HCT116 (cell line): Measurements from ENCODE around the gene DDAH1. TPM values are rescaled to one million over a fixed set of nuclear protein-coding genes. Genes with fewer than 3 reads are reported as not detected.

ENCODE experiments used
- ATAC-seq: fragments of 200-7000 bp; cut with Tn5 transposase; 2 replicates; pipeline ENCODE4 v1.9.1; 2020; ENCODE audit warnings: mild to moderate bottlenecking, moderate library complexity
- BruUV-seq: library from RNA; stranded (reverse); fragments of 400-500 nt; replicated peaks from 2 replicates; lab custom pipeline; 2021; lab: Mats Ljungman, UMichigan
- CTCF ChIA-PET: fragments of 300-600 bp; sonication (Branson Sonifier 250); formaldehyde crosslinking; loops from one replicate; lab custom pipeline; 2021; ENCODE audit warnings: antibody characterized with exemption; lab: Charles Lee
- POLR2A ChIA-PET: fragments of 300-600, 350-600 bp; sonication (Branson Sonifier 250); formaldehyde crosslinking; loops from one replicate; lab custom pipeline; 2021; ENCODE audit warnings: antibody characterized with exemption; lab: Charles Lee
- RAD21 ChIA-PET, 2 experiments: fragments of 300-600 bp; sonication (Branson Sonifier 250); formaldehyde crosslinking; loops; one replicate each; lab custom pipeline; 2023; ENCODE audit warnings: low total read pairs in 2 of 2; ENCODE audit not compliant: uncharacterized antibody in 2 of 2, unreplicated experiment in 2 of 2, low non-redundant PET in 1 of 2; lab: Charles Lee
- DNase-seq: peaks from one replicate; pipeline ENCODE4 v3.0.0-alpha.2; 2010; ENCODE audit warnings: low read depth, low spot score
- H2AFZ ChIP-seq: fragments of 200-600 bp; shearing (Covaris generic), sonication (generic); 2 replicates; pipeline ENCODE4 v1.6.1; 2017; ENCODE audit warnings: low read depth, mixed run types, mixed read lengths, antibody characterized with exemption, low read length; ENCODE audit not compliant: poor library complexity, severe bottlenecking
- H3K27ac ChIP-seq: 2 replicates; pipeline ENCODE4 v1.5.1; 2012; ENCODE audit warnings: low read depth, low read length
- H3K27me3 ChIP-seq: fragments of 200-600 bp; sonication (generic); 2 replicates; pipeline ENCODE4 v1.6.1; 2016; ENCODE audit warnings: mixed run types, low read length, mixed read lengths; ENCODE audit not compliant: insufficient read depth
- H3K36me3 ChIP-seq, 2 experiments: fragments of 200-500 bp in 1 of 2; fragments of 200-600 bp in 1 of 2; sonication (Bioruptor generic) in 1 of 2; sonication (generic) in 1 of 2; 2 replicates each; pipeline versions ENCODE4 v1.5.1 to v1.6.1; 2014 to 2016; ENCODE audit warnings: low read length in 2 of 2, inconsistent platforms in 1 of 2, mixed read lengths in 1 of 2, mixed run types in 1 of 2; ENCODE audit not compliant: insufficient read depth in 2 of 2, control insufficient read depth in 1 of 2
- H3K4me1 ChIP-seq, 2 experiments: fragments of 200-600 bp in 1 of 2; sonication (generic) in 1 of 2; 2 replicates each; pipeline versions ENCODE4 v1.5.1 to v1.6.1; 2012 to 2017; ENCODE audit warnings: low read length in 2 of 2, inconsistent platforms in 1 of 2, mild to moderate bottlenecking in 1 of 2, mixed read lengths in 1 of 2, mixed run types in 1 of 2, moderate library complexity in 1 of 2; ENCODE audit not compliant: insufficient read depth in 2 of 2, control insufficient read depth in 1 of 2
- H3K4me2 ChIP-seq: fragments of 200-600 bp; sonication (generic); 2 replicates; pipeline ENCODE4 v1.6.1; 2017; ENCODE audit warnings: mixed run types, low read length, mixed read lengths
- H3K4me3 ChIP-seq, 2 experiments: fragments of 200-600 bp in 1 of 2; sonication (generic) in 1 of 2; replicated peaks in 1 of 2; 2 replicates each; pipeline ENCODE4 v1.5.1; 2011 to 2016; ENCODE audit warnings: low read length in 2 of 2, control low read depth in 1 of 2, low read depth in 1 of 2, mild to moderate bottlenecking in 1 of 2, mixed read lengths in 1 of 2, mixed run types in 1 of 2
- H3K79me2 ChIP-seq: fragments of 200-600 bp; sonication (generic); 2 replicates; pipeline ENCODE4 v1.6.1; 2017; ENCODE audit warnings: mild to moderate bottlenecking, mixed run types, low read length, moderate library complexity, mixed read lengths; ENCODE audit not compliant: insufficient read depth
- H3K9ac ChIP-seq: fragments of 200-600 bp; sonication (generic); 2 replicates; pipeline ENCODE4 v1.6.1; 2016; ENCODE audit warnings: low read length, mixed read lengths
- H3K9me2 ChIP-seq: fragments of 200-600 bp; sonication (generic), shearing (Covaris generic); 2 replicates; pipeline ENCODE4 v1.6.1; 2017; ENCODE audit warnings: mixed run types, mild to moderate bottlenecking, moderate library complexity; ENCODE audit not compliant: insufficient read depth
- H3K9me3 ChIP-seq, 2 experiments: fragments of 200-500 bp in 1 of 2; fragments of 200-600 bp in 1 of 2; sonication (Bioruptor generic) in 1 of 2; sonication (generic) in 1 of 2; 2 replicates each; pipeline ENCODE4 v1.6.1; 2014 to 2017; ENCODE audit warnings: low read length in 2 of 2, mixed read lengths in 2 of 2, inconsistent platforms in 1 of 2, low read depth in 1 of 2, mild to moderate bottlenecking in 1 of 2, mixed run types in 1 of 2, moderate library complexity in 1 of 2; ENCODE audit not compliant: control insufficient read depth in 1 of 2, insufficient read depth in 1 of 2
- H4K20me1 ChIP-seq: fragments of 200-600 bp; sonication (generic), shearing (Covaris generic); 2 replicates; pipeline ENCODE4 v1.6.1; 2017; ENCODE audit warnings: mixed run types, mild to moderate bottlenecking, moderate library complexity; ENCODE audit not compliant: insufficient read depth
- CBX3 ChIP-seq: IDR thresholded peaks from 2 replicates; pipeline ENCODE4 v1.6.1; 2012; ENCODE audit warnings: low read depth
- CEBPB ChIP-seq: IDR thresholded peaks from 2 replicates; pipeline ENCODE4 v1.6.1; 2012; ENCODE audit warnings: low read depth
- EGR1 ChIP-seq: IDR thresholded peaks from 2 replicates; pipeline ENCODE4 v1.6.1; 2012; ENCODE audit warnings: low read depth
- ELF1 ChIP-seq: IDR thresholded peaks from 2 replicates; pipeline ENCODE4 v1.6.1; 2012; ENCODE audit warnings: low read depth, borderline replicate concordance
- EZH2 ChIP-seq: fragments of 200-600 bp; sonication (generic); IDR thresholded peaks from 2 replicates; pipeline ENCODE4 v1.6.1; 2017; ENCODE audit warnings: antibody characterized with exemption, mixed run types
- EZH2phosphoT487 ChIP-seq: fragments of 200-600 bp; IDR thresholded peaks from 2 replicates; pipeline ENCODE4 v1.6.1; 2018; ENCODE audit warnings: antibody characterized with exemption, borderline replicate concordance
- FOSL1 ChIP-seq: IDR thresholded peaks from 2 replicates; pipeline ENCODE4 v1.6.1; 2012; ENCODE audit warnings: low read depth
- JUND ChIP-seq: IDR thresholded peaks from 2 replicates; pipeline ENCODE4 v1.6.1; 2012
- RAD21 ChIP-seq: IDR thresholded peaks from 2 replicates; pipeline ENCODE4 v1.6.1; 2012; ENCODE audit warnings: low read depth, mild to moderate bottlenecking
- SIN3A ChIP-seq: IDR thresholded peaks from 2 replicates; pipeline ENCODE4 v1.6.1; 2012; ENCODE audit warnings: low read depth
- TCF7L2 ChIP-seq: IDR thresholded peaks from 2 replicates; pipeline ENCODE4 v1.7.0; 2011; ENCODE audit warnings: borderline replicate concordance, inconsistent platforms; ENCODE audit not compliant: insufficient read depth, insufficient read length; ENCODE audit errors: extremely low read depth
- YY1 ChIP-seq: IDR thresholded peaks from 2 replicates; pipeline ENCODE4 v1.6.1; 2011; ENCODE audit warnings: low read length, low read depth, moderate library complexity, mild to moderate bottlenecking; ENCODE audit not compliant: insufficient replicate concordance; ENCODE audit errors: extremely low read depth
- ZFX ChIP-seq: fragments of 450-650 bp; IDR thresholded peaks from 2 replicates; pipeline ENCODE4 v1.6.1; 2017
- ZNF274 ChIP-seq: fragments of 200-500 bp; sonication (Bioruptor generic); IDR thresholded peaks from 2 replicates; pipeline ENCODE4 v1.6.1; 2014; ENCODE audit warnings: mild to moderate bottlenecking, low read depth, low read length, inconsistent platforms
- intact Hi-C: fragments of 100-400 bp; cut with micrococcal nuclease; formaldehyde crosslinking; loops from 2 replicates; pipeline ENCODE4 v1.10.0; 2022
- total RNA-seq: library from RNA; stranded (reverse); gene quantifications from one replicate; pipeline ENCODE4 v1.2.1, GENCODE V29; 2021; ENCODE audit not compliant: unreplicated experiment
- TF ChIP-seq, protein P1 (sequence below): IDR thresholded peaks from 2 replicates; pipeline ENCODE4 v1.6.1; 2012
- TF ChIP-seq, protein P2 (sequence below): IDR thresholded peaks from 2 replicates; pipeline ENCODE4 v1.6.1; 2012

The DDAH1 gene
- total RNA-seq, 1 experiment from 2014 or later = 16.6 TPM

DNA sequence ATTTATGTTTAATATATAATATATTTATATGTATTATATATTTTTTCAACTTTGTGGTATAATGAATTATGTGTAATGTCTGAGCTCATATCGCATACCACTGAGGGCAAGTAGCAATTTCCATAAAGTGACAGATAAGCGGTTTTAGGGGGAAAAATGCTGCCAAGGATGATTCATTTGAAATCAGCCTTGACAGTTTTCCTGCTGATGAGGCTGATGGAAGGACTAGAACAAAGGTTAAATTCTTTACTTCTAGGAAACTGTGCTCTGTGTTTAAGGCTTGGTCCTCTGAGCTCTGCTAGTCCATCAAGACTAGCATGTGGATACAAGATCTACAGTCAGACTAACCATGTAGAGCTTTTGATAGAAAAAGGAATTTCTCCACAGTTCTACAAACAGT lies 19.3 kb upstream of the DDAH1 start:
- ChIA-PET RAD21 (no interaction called here), CTCF (no interaction called here), POLR2A (no interaction called here)
- no peak for ATAC-seq
- H3K9me3 ChIP-seq = no peaks in the 10 kb centered on the region
- no peaks in the 10 kb centered on the region for H4K20me1 ChIP-seq
- no peaks in the 10 kb centered on the region for H3K4me1 ChIP-seq
- H3K27ac ChIP-seq = no peak overlapping the region
- intact Hi-C loops = no loop called here
- TF ChIP-seq TCF7L2 = no peak
- TF ChIP-seq CEBPB = no peak
- no peak for TF ChIP-seq FOSL1
- no peak for TF ChIP-seq EZH2phosphoT487
- no peak for TF ChIP-seq ZFX
- TF ChIP-seq YY1 = no peak
- TF ChIP-seq EZH2 = no peak
- no peak for TF ChIP-seq RAD21
- no peak for TF ChIP-seq CBX3
- no peak for TF ChIP-seq JUND
- TF ChIP-seq ZNF274 = no peak
- no peak for TF ChIP-seq ELF1
- TF ChIP-seq, protein P1, sequence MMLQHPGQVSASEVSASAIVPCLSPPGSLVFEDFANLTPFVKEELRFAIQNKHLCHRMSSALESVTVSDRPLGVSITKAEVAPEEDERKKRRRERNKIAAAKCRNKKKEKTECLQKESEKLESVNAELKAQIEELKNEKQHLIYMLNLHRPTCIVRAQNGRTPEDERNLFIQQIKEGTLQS = no peak
- no peak for TF ChIP-seq SIN3A
- no peak for TF ChIP-seq EGR1
- TF ChIP-seq, protein P2, sequence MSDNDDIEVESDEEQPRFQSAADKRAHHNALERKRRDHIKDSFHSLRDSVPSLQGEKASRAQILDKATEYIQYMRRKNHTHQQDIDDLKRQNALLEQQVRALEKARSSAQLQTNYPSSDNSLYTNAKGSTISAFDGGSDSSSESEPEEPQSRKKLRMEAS = no peak
- H3K79me2 ChIP-seq = no peaks in the 10 kb centered on the region
- no peak overlapping the region for H2AFZ ChIP-seq
- no peaks in the 10 kb centered on the region for H3K36me3 ChIP-seq
- no peaks in the 10 kb centered on the region for H3K27me3 ChIP-seq
- DNase-seq = no peak
- H3K9me2 ChIP-seq = no peaks in the 10 kb centered on the region
- no TSS peak for BruUV-seq
- no peak overlapping the region for H3K9ac ChIP-seq
- no peak overlapping the region for H3K4me2 ChIP-seq
- no peak overlapping the region for H3K4me3 ChIP-seq
